ENCODE results near the gene ILDR1.
A peak's percentile ranks its signal among the peaks of the same experiment; 100 is the strongest.
"Not testable (repeated sequence)": the region's sequence is repeated elsewhere in the genome, so short reads cannot be mapped to it uniquely, and the experiment has no call there.

The ILDR1 gene

DNA sequence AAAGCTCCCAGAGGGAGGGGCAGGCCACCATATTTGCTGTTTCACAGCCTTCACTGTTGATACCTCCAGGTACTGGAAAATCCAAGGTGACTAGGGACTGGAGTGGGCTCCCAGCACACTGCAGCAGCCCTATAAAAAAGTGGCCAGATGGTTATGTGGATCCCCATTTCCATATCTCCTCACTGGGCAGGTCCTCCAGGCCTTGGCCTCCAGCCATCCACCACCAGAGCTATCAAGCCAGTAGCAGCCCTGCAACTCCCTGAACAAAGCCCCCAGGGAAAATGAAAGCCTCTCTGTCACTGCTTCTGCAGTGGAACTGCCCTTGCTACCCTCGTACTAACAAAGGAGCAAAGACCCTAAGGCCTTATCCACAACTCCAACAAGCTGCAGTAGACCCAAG lies 58.4 kb downstream of the ILDR1 start:
- TF ChIP-seq POLR2A (IDR thresholded peaks at IDR 0.05; ENCODE audit: low read depth, low read length) = no peak
- FAIRE-seq (no peak), DNase-seq (ENCODE audit: insufficient read length, low spot score) (no peak)

DNA sequence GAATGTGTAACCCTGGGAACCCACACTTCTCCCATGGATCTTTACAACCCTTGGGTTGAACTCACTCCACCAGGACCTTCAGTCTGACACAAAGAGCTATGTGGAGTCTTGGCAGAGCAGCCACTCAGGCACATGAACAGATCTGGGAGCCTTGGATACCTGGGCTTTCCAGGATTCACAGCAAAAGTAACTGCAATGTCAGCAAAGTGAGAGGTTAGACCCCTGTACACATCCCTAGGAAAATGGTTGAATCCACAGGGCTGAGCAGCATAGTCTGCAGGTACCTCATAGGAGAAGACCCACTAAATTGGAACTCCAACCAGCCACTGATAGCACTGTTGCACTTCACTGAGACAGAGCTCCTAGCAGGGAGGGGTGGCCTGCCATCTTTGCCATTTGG lies 59.6 kb downstream of the ILDR1 start:
- TF ChIP-seq POLR2A (IDR thresholded peaks at IDR 0.05; ENCODE audit: low read depth, low read length) = no peak
- FAIRE-seq (no peak), DNase-seq (ENCODE audit: insufficient read length, low spot score) (no peak)

DNA sequence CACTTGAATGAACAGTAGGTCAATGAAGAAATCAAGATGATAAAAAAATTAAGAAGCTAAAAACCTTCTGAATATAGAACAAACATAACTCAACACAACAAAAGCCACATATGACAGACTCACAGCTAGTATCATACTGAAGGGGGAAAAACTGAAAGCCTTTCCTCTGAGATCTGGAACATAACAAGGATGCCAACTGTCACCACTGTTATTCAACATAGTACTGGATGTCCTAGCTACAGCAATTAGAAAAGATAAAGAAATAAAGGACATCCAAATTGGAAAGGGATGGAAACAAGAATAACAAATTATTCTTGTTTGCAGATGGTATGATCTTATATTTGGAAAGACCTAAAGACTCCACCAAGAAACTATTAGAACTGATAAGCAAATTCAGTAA lies 60.8 kb downstream of the ILDR1 start:
- no peak for DNase-seq (ENCODE audit: insufficient read length, low spot score)
- TF ChIP-seq POLR2A (IDR thresholded peaks at IDR 0.05; ENCODE audit: low read depth, low read length) = no peak
- no peak for FAIRE-seq

DNA sequence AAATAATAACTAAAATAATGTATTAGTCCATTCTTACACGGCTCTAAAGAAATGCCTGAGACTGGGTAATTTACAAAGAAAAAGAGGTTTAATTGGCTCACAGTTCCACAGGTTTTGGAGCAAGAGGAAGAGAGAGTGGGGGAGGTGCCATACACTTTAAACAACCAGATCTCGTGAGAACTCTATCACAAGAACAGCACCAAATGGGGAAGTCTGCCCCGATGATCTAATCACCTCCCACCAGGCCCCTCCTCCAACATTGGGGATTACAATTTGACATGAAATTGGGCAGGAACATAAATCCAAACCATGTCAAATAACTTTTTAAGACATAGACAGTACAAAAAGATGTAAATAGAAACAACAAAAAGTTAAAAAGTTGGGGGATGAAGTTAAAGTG lies 63.2 kb downstream of the ILDR1 start:
- DNase-seq (ENCODE audit: insufficient read length, low spot score) (no peak), FAIRE-seq (no peak)
- TF ChIP-seq POLR2A (IDR thresholded peaks at IDR 0.05; ENCODE audit: low read depth, low read length) = no peak

DNA sequence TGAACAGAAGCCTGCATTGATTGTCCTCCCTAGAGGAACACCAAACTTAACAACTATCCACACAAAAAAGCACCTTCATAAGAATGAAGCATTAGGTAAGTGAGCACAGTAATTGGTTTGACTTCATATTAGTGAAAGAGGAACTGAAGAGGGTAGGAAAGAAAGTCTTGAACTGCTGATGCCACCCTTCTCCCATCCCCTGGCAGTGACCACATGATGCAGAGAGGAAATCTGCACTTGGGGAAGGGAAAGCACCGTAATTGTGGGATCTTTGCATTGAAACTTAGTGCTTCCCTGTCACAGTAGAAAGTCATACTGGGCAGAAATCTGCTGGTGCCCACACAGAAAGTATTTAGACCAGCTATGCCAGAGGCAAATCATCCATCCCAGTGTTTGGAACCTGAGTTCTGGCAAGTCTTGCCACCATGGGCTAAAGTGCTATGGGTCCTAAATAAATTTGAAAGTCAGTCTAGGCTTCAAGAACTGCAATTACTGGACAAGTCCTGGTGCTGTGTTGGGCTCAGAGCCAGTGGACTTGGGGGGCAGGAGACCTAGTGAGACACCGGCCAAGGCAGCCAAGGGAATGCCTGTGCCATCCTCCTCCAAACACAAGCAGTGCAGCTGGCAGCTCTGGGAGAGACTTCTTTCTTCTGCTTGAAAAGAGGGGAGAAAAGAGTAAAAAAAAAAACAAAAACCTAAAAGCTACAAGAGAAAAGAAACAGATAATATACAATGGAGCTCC lies 64.2 kb downstream of the ILDR1 start:
- no peak for FAIRE-seq
- no peak for DNase-seq (ENCODE audit: insufficient read length, low spot score)
- TF ChIP-seq POLR2A (IDR thresholded peaks at IDR 0.05; ENCODE audit: low read depth, low read length) = no peak

DNA sequence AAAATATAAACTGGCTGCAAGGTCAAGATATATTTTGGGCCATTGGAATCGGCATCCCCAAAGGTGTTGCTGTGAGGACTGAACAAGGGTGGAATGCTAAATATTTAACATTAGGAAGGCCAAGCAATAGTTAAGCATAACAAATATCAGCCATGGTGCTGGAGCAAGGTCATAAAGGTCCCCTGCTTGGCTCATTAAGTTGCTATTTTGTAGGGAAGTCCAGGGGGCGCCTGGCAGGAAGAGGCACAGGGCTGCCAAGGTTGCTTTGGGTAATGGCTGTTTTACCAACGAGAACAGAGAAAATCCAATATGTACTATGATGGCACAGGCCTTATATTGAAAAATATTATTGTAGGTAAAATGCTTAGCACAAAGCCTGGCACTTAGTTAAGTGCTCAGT lies 65.7 kb downstream of the ILDR1 start:
- FAIRE-seq (no peak), DNase-seq (ENCODE audit: insufficient read length, low spot score) (no peak)
- no peak for TF ChIP-seq POLR2A (IDR thresholded peaks at IDR 0.05; ENCODE audit: low read depth, low read length)

DNA sequence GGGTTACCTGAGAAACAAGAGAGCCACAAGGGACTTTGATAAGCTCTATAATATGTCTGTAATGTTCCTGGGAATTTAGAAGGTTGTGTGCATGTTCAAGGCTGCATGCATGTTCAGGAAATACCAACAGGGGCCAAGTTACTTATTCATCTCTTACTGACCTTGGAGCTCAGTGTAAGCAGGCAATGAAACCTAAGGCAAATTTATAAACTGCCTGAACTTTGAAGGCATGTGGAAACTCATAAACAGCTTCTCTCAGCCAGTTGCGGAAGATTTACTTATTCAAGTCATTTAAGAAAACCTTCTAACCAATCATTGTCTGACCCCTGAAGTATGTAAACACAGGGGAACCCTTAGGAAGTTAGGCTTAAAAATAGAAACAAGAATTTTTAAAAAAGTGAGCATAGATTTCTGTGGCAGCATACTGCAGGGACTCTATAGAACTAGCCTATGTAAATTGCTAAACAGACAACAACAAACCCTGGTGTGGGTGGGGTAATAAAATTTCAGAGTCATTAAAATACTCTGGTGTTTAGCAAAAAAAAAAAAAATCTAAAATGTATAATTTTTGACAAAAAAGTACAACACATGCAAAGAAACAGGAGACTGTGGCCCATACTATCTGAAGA lies 70.6 kb downstream of the ILDR1 start:
- no peak for TF ChIP-seq POLR2A (IDR thresholded peaks at IDR 0.05; ENCODE audit: low read depth, low read length)
- no peak for DNase-seq (ENCODE audit: insufficient read length, low spot score)
- FAIRE-seq = no peak

DNA sequence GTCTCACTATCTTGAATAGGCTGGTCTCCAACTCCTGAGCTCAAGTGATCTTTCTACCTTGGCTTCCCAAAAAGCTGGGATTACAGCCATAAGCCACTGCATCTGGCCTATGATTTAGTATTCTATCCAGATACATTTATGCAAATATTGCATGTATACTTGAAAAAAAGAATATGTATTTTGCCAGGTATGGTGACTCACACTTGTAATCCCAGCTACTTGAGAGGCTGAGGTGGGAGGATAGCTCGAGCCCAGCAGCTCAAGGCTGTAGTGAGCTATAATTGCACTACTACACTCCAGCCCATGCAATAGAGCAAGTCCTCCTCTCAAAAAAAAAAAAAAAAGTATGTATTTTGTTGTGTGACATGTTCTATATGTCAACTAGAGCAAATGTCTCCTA lies 73.4 kb downstream of the ILDR1 start:
- TF ChIP-seq POLR2A (IDR thresholded peaks at IDR 0.05; ENCODE audit: low read depth, low read length) = no peak
- no peak for FAIRE-seq

DNA sequence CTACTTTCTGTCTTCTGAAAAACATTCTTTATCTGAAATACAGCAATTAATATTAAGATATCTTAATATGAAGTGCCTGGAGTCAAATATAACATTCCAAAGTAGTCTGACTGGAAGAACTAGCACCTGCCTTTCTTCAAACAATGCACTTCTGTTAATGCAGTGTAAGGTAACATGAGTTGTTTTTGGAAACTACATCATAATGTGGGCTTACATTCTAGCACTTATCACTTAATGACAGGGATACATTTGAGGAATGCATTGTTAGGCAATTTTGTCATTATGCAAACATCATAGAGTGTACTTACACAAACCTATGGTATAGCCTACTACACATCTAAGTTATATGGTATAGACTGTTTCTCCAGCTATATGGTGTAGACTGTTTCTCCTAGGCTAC lies 78.6 kb downstream of the ILDR1 start:
- no peak for DNase-seq (ENCODE audit: insufficient read length, low spot score)
- TF ChIP-seq POLR2A (IDR thresholded peaks at IDR 0.05; ENCODE audit: low read depth, low read length) = no peak
- FAIRE-seq = no peak

More for the DNA sequence above, 73.4 kb downstream of the ILDR1 start:
- no peak for DNase-seq (ENCODE audit: insufficient read length, low spot score)

DNA sequence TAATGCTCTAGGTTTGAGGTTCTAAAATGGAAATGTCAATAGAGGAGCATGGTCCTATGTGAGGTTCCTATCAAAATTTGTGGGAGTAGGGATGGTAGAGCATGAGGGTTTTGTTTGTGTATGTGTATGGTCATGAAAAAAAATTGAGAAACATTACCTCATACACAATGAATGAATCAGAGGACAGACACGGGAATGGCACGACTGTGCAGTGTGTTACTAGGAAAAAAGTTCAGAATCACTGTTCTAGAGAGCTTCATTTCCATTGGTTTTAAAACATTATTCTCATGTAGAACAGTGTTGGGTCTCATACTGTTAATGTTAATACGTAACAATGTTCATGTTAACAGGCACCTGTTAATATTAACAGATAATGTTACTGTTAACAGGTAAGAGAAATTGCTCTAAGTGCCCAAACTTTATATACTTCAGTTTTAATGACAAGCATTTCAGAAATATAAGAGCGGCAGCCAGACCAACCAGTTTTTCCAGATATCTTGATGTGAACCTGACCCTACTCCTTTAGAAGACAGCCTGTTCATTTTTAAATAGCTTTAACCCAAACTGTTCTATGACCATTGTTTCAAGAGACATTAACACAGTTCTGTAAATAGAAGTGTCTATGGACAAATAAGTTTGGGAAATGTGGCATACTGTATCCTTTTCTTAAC lies 79.8 kb downstream of the ILDR1 start:
- FAIRE-seq = peak; percentile 50
- no peak for DNase-seq (ENCODE audit: insufficient read length, low spot score)
- no peak for TF ChIP-seq POLR2A (IDR thresholded peaks at IDR 0.05; ENCODE audit: low read depth, low read length)

DNA sequence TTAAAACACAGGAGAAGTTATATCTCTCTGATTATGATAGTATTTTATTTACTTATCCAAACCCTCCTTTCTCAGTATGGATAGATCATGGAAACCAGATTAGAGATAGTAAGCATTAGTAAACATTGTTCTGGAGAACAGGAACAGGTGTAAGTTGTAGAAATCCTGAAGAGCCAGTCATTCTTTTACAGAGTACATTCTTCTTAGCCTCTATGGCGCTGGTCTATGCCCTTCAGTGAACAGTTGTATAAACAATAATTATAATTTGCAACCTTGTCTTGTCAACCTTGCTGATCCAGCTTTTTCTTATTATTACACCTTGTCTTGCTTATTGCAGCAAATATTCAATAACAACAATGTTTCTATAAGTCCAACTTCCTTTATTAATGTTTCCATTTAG lies 80.5 kb downstream of the ILDR1 start:
- FAIRE-seq (no peak), DNase-seq (ENCODE audit: insufficient read length, low spot score) (no peak)
- TF ChIP-seq POLR2A (IDR thresholded peaks at IDR 0.05; ENCODE audit: low read depth, low read length) = no peak

DNA sequence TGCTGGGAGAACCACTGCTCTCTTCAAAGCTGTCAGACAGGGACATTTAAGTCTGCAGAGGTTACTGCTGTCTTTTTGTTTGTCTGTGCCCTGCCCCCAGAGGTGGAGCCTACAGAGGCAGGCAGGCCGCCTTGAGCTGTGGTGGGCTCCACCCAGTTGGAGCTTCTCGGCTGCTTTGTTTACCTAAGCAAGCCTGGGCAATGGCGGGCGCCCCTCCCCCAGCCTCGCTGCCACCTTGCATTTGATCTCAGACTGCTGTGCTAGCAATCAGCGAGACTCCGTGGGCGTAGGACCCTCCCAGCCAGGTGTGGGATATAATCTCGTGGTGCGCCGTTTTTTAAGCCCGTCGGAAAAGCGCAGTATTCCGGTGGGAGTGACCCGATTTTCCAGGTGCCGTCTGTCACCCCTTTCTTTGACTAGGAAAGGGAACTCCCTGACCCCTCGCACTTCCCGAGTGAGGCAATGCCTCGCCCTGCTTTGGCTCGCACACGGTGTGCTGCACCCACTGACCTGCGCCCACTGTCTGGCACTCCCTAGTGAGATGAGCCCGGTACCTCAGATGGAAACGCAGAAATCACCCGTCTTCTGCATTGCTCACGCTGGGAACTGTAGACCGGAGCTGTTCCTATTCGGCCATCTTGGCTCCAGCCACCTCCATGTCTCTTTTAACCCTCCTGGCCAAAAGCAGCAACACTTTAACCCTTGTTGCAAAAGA lies 83.7 kb downstream of the ILDR1 start:
- DNase-seq (ENCODE audit: insufficient read length, low spot score); FAIRE-seq: not testable (repeated sequence)
